Hypothalamus (tissue), 51 donors: Measurements from ENCODE around the gene LRP3.
"Not testable (repeated sequence)": the region's sequence is repeated elsewhere in the genome, so short reads cannot be mapped to it uniquely, and the experiment has no call there.

ENCODE experiments used
- DNase-seq, 51 donors: peaks; one replicate each; lab custom pipeline; 2025; lab: John Stamatoyannopoulos, UW

LRP3 gene

GRCh38 chr19:33215438-33216197 lies 21.5 kb downstream of the LRP3 start:
- DNase-seq: no peak

GRCh38 chr19:33216198-33216830 lies 22.2 kb downstream of the LRP3 start:
- DNase-seq: no peak

GRCh38 chr19:33217881-33218280 lies 23.8 kb downstream of the LRP3 start:
- DNase-seq: peak in 15 of 51 donors; percentile 22 to 67 (median 35)

GRCh38 chr19:33219261-33219815 lies 25.2 kb downstream of the LRP3 start:
- peak in 9 of 51 donors; percentile 20 to 61 (median 30) for DNase-seq

GRCh38 chr19:33220115-33220514 lies 26.0 kb downstream of the LRP3 start:
- DNase-seq: no peak

GRCh38 chr19:33220735-33221134 lies 26.6 kb downstream of the LRP3 start:
- DNase-seq: no peak

- peak in 4 of 51 donors; percentile 14 to 34 (median 19) for DNase-seq
These were observed 27.5 kb downstream of the LRP3 start for GRCh38 chr19:33221638-33222037.

GRCh38 chr19:33222255-33222654 lies 28.1 kb downstream of the LRP3 start:
- not testable (repeated sequence) for DNase-seq

GRCh38 chr19:33224694-33225457 lies 30.7 kb downstream of the LRP3 start:
- no peak for DNase-seq

- peak in 7 of 51 donors; percentile 14 to 51 (median 23) for DNase-seq
These were observed 31.4 kb downstream of the LRP3 start, which contains the start of gene SLC7A10 for GRCh38 chr19:33225458-33225926. TSS of gene SLC7A10 (minus strand) at chr19:33225850. CDS start at chr19:33225703, 147 bp downstream.

GRCh38 chr19:33226550-33227241 lies 32.6 kb downstream of the LRP3 start:
- DNase-seq: peak in 13 of 51 donors; percentile 18 to 47 (median 30)

GRCh38 chr19:33227242-33227650 lies 33.1 kb downstream of the LRP3 start:
- DNase-seq: no peak

GRCh38 chr19:33227870-33228599 lies 33.9 kb downstream of the LRP3 start:
- DNase-seq: no peak

GRCh38 chr19:33229962-33230361 lies 35.8 kb downstream of the LRP3 start:
- no peak for DNase-seq

GRCh38 chr19:33231511-33231910 lies 37.4 kb downstream of the LRP3 start:
- DNase-seq: no peak

- no peak for DNase-seq
These were observed 38.5 kb downstream of the LRP3 start for GRCh38 chr19:33232656-33233055.

- DNase-seq: no peak
These were observed 39.1 kb downstream of the LRP3 start for GRCh38 chr19:33233056-33233873.

- no peak for DNase-seq
These were observed 40.0 kb downstream of the LRP3 start for GRCh38 chr19:33234092-33234491.

- DNase-seq: no peak
These were observed 40.6 kb downstream of the LRP3 start for GRCh38 chr19:33234736-33235135.
